PC-3 (cell line): ENCODE measurements around the gene ATP8A2. TPM values are rescaled to one million over a fixed set of nuclear protein-coding genes. Genes with fewer than 3 reads are reported as not detected.

ENCODE experiments used
- ATAC-seq: fragments of 200-7000 bp; cut with Tn5 transposase; 2 replicates; pipeline ENCODE4 v1.9.1; 2020; ENCODE audit warnings: mild to moderate bottlenecking, moderate library complexity
- BruUV-seq: library from RNA; stranded (reverse); fragments of 400-500 nt; replicated peaks from 2 replicates; lab custom pipeline; 2021; lab: Mats Ljungman, UMichigan
- CTCF ChIA-PET: fragments of 300-600 bp; sonication (Branson Sonifier 250); formaldehyde crosslinking; loops from one replicate; lab custom pipeline; 2022; ENCODE audit warnings: antibody characterized with exemption; lab: Charles Lee
- POLR2A ChIA-PET: fragments of 300-600 bp; sonication (Branson Sonifier 250); formaldehyde crosslinking; loops from one replicate; lab custom pipeline; 2022; ENCODE audit warnings: antibody characterized with exemption; ENCODE audit not compliant: unreplicated experiment; lab: Charles Lee
- DNase-seq: peaks from one replicate; pipeline ENCODE4 v3.0.0-alpha.2; 2015
- H2AFZ ChIP-seq: fragments of 300-600 bp; sonication (generic); 2 replicates; pipeline ENCODE4 v1.6.0; 2016; ENCODE audit warnings: antibody characterized with exemption, low read length
- H3F3A ChIP-seq: fragments of 300-600 bp; sonication (generic); one replicate; pipeline ENCODE4 v1.6.0; 2017; ENCODE audit warnings: antibody characterized with exemption, low read length, control low read depth, mild to moderate bottlenecking; ENCODE audit not compliant: unreplicated experiment
- H3K27ac ChIP-seq: fragments of 300-600 bp; sonication (generic); 2 replicates; pipeline ENCODE4 v1.5.1; 2016; ENCODE audit warnings: mild to moderate bottlenecking, low read length
- H3K27me3 ChIP-seq: fragments of 300-600 bp; sonication (generic); 2 replicates; pipeline ENCODE4 v1.6.1; 2016; ENCODE audit warnings: low read length, mixed read lengths
- H3K36me3 ChIP-seq: fragments of 300-600 bp; sonication (generic); 2 replicates; pipeline ENCODE4 v1.6.1; 2016; ENCODE audit warnings: low read depth, mixed run types, low read length, mixed read lengths
- H3K4me1 ChIP-seq: fragments of 300-600 bp; sonication (generic); 2 replicates; pipeline ENCODE4 v1.5.1; 2016; ENCODE audit warnings: low read length; ENCODE audit not compliant: insufficient read depth
- H3K4me2 ChIP-seq: fragments of 300-600 bp; sonication (generic); 2 replicates; pipeline ENCODE4 v1.6.0; 2016; ENCODE audit warnings: low read length
- H3K4me3 ChIP-seq: fragments of 300-600 bp; sonication (generic); 2 replicates; pipeline ENCODE4 v1.5.1; 2016; ENCODE audit warnings: mild to moderate bottlenecking, low read length, mixed read lengths
- H3K79me2 ChIP-seq: fragments of 300-600 bp; sonication (generic); 2 replicates; pipeline ENCODE4 v1.6.1; 2017; ENCODE audit warnings: low read length, mixed read lengths
- H3K9ac ChIP-seq: fragments of 300-600 bp; sonication (generic); 2 replicates; pipeline ENCODE4 v1.6.0; 2016; ENCODE audit warnings: mild to moderate bottlenecking, low read length
- H3K9me2 ChIP-seq: fragments of 300-600 bp; sonication (generic); replicated peaks from 2 replicates; pipeline ENCODE4 v1.6.1; 2016; ENCODE audit warnings: mixed run types, low read length, mixed read lengths
- H3K9me3 ChIP-seq: fragments of 300-600 bp; sonication (generic); 2 replicates; pipeline ENCODE4 v1.6.1; 2016; ENCODE audit warnings: low read length, mixed read lengths
- H4K20me1 ChIP-seq: fragments of 300-600 bp; sonication (generic); 2 replicates; pipeline ENCODE4 v1.6.1; 2016; ENCODE audit warnings: low read length, mixed read lengths
- EZH2 ChIP-seq: fragments of 300-600 bp; sonication (generic); IDR thresholded peaks from one replicate; pipeline ENCODE4 v1.6.1; 2017; ENCODE audit warnings: antibody characterized with exemption, mild to moderate bottlenecking, low read length; ENCODE audit not compliant: unreplicated experiment
- EZH2phosphoT487 ChIP-seq: fragments of 300-600 bp; sonication (generic); IDR thresholded peaks from 2 replicates; pipeline ENCODE4 v1.6.1; 2018; ENCODE audit warnings: mild to moderate bottlenecking, antibody characterized with exemption, low read length, borderline replicate concordance
- intact Hi-C: fragments of 100-400 bp; cut with micrococcal nuclease; formaldehyde crosslinking; loops from 2 replicates; pipeline ENCODE4 v1.9.0; 2023
- total RNA-seq: library from RNA; depleted of rRNA; stranded (reverse); fragments of >200 nt; gene quantifications from 2 replicates; pipeline ENCODE4 v1.2.3, GENCODE V29; 2014
- TF ChIP-seq, protein P1 (sequence below): fragments of 300-600 bp; sonication (generic); conservative IDR thresholded peaks from 2 replicates; pipeline ENCODE4 v1.5.1; 2017; ENCODE audit warnings: antibody characterized with exemption, low read depth, mild to moderate bottlenecking, low read length

The ATP8A2 gene
- total RNA-seq, 1 experiment from 2014 or later = 0.04 TPM

DNA sequence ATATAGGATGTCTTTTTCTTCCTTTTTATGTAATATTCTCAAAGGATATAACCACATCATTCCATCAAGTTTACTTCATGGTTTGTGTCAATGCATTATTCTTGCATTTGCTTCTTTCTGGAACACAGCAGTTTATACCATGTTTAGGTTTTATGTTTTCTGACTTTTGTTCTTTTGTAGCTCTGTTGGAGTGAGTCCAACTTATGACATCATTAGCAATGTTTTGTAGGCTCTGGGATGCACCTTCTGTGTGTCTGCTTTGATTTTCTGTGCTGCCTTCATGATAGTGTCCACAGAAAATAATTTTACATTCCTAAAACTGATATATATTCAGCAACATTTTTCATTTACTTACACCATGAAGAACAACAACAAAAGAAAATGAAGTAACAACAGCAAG is 611.1 kb downstream of the ATP8A2 start:
- Histone ChIP-seq H3K9me2 (no peaks in the 10 kb centered on the region), H3K27me3 (no peaks in the 10 kb centered on the region), H3K79me2 (no peaks in the 10 kb centered on the region), H3K4me2 (no peak overlapping the region), H3K9ac (no peak overlapping the region), H3K4me3 (no peak overlapping the region), H3K27ac (no peak overlapping the region), H3F3A (no peaks in the 10 kb centered on the region), H3K9me3 (no peaks in the 10 kb centered on the region), H2AFZ (no peak overlapping the region), H4K20me1 (no peaks in the 10 kb centered on the region), H3K36me3 (no peaks in the 10 kb centered on the region), H3K4me1 (no peaks in the 10 kb centered on the region)
- TF ChIP-seq EZH2 = no peak
- TF ChIP-seq, protein P1, sequence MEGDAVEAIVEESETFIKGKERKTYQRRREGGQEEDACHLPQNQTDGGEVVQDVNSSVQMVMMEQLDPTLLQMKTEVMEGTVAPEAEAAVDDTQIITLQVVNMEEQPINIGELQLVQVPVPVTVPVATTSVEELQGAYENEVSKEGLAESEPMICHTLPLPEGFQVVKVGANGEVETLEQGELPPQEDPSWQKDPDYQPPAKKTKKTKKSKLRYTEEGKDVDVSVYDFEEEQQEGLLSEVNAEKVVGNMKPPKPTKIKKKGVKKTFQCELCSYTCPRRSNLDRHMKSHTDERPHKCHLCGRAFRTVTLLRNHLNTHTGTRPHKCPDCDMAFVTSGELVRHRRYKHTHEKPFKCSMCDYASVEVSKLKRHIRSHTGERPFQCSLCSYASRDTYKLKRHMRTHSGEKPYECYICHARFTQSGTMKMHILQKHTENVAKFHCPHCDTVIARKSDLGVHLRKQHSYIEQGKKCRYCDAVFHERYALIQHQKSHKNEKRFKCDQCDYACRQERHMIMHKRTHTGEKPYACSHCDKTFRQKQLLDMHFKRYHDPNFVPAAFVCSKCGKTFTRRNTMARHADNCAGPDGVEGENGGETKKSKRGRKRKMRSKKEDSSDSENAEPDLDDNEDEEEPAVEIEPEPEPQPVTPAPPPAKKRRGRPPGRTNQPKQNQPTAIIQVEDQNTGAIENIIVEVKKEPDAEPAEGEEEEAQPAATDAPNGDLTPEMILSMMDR = no peak
- no peak for TF ChIP-seq EZH2phosphoT487
- POLR2A ChIA-PET = no interaction called here
- ATAC-seq (no peak), DNase-seq (no peak)
- CTCF ChIA-PET = no interaction called here
- no TSS peak for BruUV-seq
- intact Hi-C loops = loop anchor here (10.0 kb wide), 1 partner anchor 408 kb away; no protein-coding TSS in a partner anchor

DNA sequence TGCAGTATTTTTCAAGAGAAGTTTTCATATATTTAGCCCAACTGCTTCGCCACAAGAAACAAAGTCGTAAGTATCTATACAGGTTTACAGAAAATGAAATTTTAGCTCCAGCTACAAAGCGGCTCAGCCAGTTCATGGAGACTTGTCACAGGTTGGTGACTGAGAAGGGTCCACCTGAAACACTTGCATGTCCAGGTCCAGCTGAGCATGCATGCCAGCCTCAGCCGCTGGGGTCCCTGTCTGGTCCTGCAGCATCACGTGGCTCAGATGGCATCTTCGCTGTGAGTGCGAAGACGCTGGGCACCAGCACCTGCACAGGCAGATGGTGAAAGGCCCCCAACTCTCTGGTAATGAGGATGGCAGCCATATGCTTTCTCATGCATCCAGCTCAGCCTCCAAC is 616.2 kb downstream of the ATP8A2 start:
- CTCF ChIA-PET = no interaction called here
- ATAC-seq (no peak), DNase-seq (no peak)
- H3K4me1 ChIP-seq = peaks cover 5% of the 10 kb centered on the region; the same call in 1 of the 2 replicates
- no peaks in the 10 kb centered on the region for H3K79me2 ChIP-seq
- no peaks in the 10 kb centered on the region for H3K9me3 ChIP-seq
- no peak overlapping the region for H3K27ac ChIP-seq
- no peaks in the 10 kb centered on the region for H3K9me2 ChIP-seq
- H2AFZ ChIP-seq = no peak overlapping the region
- no peak overlapping the region for H3K4me3 ChIP-seq
- TF ChIP-seq, protein P1 = no peak
- TF ChIP-seq EZH2 (no peak), EZH2phosphoT487 (no peak)
- H4K20me1 ChIP-seq = no peaks in the 10 kb centered on the region
- BruUV-seq = no TSS peak
- H3K36me3 ChIP-seq = no peaks in the 10 kb centered on the region
- intact Hi-C loops = loop anchor here (10.0 kb wide), 1 partner anchor 413 kb away; no protein-coding TSS in a partner anchor
- H3K27me3 ChIP-seq = no peaks in the 10 kb centered on the region
- H3K9ac ChIP-seq = no peak overlapping the region
- POLR2A ChIA-PET = no interaction called here
- no peak overlapping the region for H3K4me2 ChIP-seq
- no peaks in the 10 kb centered on the region for H3F3A ChIP-seq

DNA sequence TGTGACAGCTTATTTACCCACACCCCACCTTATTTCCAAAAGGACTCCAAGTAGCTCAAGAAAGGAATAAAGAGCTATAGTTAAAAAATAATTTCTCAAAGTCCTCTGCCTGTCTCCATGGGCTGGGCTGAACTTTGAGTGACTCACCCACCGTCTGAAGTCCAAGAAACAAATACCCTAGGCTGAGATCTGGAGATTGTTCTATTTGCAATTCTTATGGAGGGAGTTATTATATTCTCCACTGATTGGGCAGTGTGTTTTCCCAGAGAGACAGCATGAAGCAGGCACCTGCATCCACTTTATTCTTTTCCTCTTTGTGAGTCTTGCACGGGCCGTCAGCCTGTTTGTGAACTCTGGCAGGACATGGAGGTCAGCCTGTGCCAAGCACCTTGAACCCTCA is 616.9 kb downstream of the ATP8A2 start:
- Histone ChIP-seq H3K4me2 (no peak overlapping the region), H2AFZ (no peak overlapping the region), H3K79me2 (no peaks in the 10 kb centered on the region), H3F3A (no peaks in the 10 kb centered on the region), H3K9me3 (no peaks in the 10 kb centered on the region), H3K4me1 (peaks cover 5% of the 10 kb centered on the region; the same call in 1 of the 2 replicates), H3K9ac (no peak overlapping the region), H3K36me3 (no peaks in the 10 kb centered on the region), H3K27me3 (no peaks in the 10 kb centered on the region), H3K4me3 (no peak overlapping the region), H3K9me2 (no peaks in the 10 kb centered on the region), H4K20me1 (no peaks in the 10 kb centered on the region), H3K27ac (no peak overlapping the region)
- peak; percentile 26 for DNase-seq
- intact Hi-C loops = loop anchor here (10.0 kb wide), 1 partner anchor 414 kb away; no protein-coding TSS in a partner anchor
- ChIA-PET CTCF (no interaction called here), POLR2A (no interaction called here)
- BruUV-seq = no TSS peak
- TF ChIP-seq EZH2phosphoT487 = no peak
- TF ChIP-seq, protein P1 = no peak
- TF ChIP-seq EZH2 = no peak
- peak; percentile 68 for ATAC-seq
